ENCODE data around the gene MCHR1.
"Not testable (repeated sequence)": the region's sequence is repeated elsewhere in the genome, so short reads cannot be mapped to it uniquely, and the experiment has no call there.

The MCHR1 gene

DNA sequence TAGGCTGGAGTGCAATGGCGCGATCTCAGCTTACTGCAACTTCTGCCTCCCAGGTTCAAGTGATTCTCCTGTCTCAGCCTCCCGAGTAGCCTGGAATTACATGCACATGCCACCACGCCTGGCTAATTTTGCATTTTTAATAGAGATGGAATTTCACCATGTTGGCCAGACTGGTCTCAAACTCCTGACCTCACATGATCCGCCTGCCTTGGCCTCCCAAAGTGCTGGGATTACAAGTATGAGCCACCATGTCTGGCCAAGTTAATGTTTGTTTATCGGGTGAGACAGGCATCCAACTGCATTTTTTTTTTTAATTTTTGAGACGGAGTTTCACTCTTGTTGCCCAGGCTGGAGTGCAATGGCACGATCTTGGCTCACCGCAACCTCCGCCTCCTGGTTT, 22.6 kb upstream of the MCHR1 start:
- DNase-seq, result not testable (repeated sequence)

DNA sequence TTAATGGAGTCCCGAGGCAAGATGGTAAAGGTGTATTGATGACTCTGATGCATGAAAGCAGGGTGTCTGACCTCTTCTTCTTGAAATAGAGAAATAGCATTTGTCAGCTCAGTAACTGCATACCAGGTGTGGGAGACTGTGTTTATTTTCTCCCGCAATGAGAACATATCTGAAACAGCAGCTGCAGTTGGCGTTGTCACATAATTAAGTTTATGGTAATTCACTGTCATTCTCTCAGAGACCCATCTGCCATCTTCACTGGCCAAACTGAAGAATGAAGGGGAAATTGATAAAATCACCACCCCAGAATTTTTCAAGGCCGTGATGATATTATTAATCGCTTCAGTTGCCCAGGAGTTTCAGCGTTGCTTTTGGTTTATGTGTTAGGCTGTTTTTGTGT, 20.1 kb upstream of the MCHR1 start:
- no peak for DNase-seq

DNA sequence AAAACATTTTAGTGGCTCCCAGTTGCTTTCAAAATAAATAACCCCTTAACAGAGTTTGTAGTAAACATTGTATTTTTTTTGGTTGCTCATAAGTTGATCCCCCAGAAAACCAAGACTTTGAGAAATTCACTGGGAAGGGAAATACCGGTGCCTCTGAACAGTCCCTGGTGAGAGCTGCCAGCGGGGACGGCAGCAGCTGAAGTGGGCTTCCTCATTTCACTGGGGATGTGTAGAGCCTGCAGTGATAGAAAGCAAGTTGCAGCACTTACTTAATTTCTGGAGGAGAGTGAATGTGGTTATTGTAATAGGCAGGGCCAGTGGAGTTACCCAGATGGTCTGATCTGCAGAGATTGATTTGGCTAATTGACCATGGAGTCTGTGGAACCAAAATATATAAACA, 18.6 kb upstream of the MCHR1 start:
- DNase-seq, result no peak

DNA sequence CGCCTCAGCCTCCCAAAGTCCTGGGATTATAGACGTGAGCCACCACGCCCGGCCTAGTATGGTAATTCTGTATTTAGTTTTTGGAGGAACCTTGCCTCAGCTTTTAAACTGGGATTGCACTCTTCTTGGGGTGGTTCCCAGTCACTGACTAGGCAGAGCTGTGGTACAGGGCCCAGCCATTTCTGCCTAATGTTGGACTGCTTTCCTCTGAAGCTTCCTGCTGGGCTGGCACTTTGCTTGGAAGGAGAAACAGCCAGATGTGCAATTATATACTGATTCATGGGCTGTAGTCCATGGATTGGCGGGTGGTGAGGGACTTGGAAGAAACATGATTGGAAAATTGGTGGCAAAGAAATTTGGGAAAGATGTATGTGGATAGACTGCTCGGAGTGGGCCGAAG, 17.6 kb upstream of the MCHR1 start:
- no peak for DNase-seq

DNA sequence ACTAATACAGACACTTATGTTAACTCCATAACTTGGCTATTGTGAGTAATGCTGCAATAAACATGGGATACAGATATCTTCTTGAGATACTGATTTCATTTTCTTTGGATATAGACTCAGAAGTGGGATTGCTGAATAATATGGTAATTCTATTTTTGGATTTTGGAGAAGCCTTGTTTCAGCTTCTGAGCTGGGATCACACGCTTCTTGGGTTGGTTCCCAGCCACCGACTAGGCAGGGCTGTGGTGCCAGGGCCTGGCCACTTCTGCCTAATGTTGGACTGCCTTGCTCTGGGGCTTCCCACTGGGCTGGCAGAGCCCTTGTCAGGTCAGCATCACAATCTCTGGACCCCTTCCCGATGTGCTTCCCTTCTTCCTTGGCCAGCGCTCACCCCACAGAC, 14.0 kb upstream of the MCHR1 start:
- DNase-seq, result peak; percentile 30

DNA sequence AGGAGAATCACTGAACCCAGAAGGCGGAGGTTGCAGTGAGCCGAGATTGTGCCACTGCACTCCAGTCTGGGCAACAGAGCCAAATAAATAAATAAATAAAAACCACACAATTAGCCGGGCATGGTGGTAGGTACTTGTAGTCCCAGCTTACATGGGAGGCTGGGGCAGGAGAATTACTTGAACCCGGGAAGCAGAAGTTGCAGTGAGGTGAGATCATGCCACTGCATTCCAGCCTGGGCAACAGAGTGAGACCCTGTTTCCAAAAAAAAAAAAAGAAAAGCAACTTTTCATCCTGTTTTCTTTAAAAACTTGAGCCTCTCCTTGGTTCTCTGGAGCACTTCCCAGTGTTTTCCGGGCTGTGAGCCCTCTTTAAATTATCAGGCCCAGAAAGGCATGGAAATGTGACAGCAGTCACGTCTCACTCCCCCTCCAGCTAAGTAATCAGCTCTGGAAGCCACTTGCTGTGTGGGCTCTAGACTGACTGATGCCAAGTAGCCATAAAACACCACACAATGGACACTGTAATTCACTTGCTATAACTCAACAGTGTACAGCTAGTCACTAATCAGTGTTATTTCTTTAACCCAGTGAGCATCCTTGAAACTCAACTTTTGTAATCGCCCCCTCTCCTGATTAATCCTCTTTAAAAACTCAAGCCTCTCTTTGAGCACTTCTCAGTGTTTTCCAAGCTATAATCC, 13.0 kb upstream of the MCHR1 start:
- peak; percentile 57 for DNase-seq

DNA sequence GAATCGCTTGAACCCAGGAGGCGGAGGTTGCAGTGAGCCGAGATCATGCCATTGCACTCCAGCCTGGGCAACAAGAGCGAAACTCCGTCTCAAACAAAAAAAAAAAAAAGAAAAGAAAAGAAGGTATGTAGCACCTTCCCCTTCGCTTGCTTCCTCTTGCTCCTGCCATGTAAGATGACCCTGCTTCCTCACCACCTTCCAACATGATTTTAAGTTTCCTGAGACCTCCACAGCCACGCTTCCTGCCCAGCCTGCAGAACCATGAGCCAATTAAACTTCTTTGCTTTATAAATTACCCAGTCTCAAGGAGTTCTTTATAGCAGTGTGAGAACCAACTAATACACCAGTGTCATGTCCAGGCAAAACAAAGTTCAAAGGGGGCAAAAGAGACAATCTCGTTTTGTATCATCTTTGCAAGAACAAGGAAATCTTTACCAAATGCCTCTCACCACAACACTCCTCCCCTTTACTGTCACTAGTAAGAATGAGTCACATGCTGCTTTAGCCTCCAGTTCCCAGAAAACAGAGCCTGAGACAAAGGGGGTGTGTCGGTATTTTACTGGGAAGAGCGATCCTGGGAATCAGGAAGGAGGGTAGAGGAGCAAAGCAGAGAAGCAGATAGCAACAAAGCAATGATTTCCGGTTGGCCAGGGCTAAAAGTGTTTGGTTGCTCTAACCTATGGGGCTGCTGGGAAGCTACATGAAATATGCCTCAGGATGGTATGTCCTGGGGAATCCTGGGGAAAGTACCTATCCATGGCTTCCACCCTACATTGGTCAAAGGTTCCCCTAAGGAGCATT, 10.5 kb upstream of the MCHR1 start:
- peak; percentile 80 for DNase-seq

DNA sequence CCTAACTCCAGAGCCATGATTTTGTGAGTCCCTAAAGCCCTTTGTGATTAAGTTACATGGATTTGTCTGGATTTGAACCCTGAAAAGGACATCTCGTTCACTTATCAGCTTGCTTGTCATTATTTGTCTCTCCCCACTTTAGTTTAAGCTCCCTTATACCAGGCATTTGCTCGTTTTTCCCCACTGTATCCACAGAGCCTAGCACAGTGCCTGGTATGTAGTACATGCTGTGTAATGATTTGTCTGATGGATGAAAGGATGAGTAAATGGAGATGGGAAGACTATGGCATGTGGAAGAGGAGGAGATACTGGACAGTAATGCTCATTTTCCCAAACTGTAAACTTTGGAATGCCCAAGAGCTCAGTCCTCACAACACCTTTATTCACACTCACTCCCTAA, 9.2 kb upstream of the MCHR1 start:
- DNase-seq, result no peak

DNA sequence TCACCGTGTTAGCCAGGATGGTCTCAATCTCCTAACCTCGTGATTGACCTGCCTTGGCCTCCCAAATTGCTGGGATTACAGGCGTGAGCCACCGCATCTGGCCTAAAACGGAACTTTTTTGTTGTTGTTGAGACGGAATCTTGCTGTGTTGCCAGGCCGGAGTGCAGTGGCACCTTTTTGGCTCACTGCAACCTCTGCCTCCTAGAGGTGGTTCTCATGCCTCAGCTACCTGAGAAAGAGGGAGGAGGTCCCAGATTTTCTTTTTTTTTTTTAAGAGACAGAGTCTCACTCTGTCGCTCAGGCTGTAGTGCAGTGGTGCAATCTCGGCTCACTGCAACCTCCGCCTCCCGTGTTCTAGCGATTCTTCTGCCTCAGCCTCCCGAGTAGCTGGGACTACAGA, 7.9 kb upstream of the MCHR1 start:
- DNase-seq, result no peak

DNA sequence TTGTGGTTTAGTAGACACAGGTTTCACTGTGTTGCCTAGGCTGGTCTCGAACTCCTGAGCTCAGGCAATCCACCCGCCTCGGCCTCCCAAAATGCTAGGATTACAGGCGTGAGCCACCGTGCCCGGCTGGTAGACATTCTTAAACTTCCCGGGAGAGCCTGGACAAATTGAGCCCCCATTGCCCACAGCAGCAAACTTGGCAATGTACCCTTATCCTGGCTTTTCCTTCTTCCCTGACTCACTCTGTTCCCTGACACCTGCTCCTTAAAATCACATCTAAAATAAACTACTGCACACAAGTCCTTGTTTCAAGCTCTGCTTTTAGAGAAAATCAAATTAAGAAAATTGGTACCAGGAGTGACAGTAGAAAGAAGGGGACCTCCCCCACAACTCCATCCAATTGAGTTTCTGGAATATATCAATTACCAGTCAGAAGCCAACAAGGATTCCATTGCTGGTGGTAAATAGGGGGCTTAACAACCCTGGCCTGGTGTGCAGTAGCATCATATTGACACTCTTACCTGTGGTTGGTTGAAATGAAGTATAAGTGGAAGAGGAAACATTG, 7.4 kb upstream of the MCHR1 start:
- no peak for DNase-seq

DNA sequence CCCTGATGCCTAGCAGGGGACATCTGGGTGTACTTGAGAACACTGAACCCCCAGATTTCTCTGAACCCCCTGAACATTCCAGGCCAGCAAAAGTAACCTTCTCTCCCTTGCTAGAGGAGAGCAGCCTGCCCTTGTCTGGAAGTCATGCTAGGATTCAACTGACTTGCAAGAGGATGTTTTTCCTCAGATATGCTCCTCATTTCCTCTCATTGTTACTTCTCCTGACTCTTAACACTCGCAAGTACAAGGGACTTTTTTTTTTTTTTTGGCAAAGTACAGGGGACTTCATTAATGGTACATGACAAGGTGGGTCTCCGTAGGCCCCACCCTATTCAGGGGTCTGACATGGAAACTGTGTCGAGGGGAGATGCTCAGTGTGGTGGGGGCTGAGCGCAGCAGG, 6.3 kb upstream of the MCHR1 start:
- no peak for DNase-seq

DNA sequence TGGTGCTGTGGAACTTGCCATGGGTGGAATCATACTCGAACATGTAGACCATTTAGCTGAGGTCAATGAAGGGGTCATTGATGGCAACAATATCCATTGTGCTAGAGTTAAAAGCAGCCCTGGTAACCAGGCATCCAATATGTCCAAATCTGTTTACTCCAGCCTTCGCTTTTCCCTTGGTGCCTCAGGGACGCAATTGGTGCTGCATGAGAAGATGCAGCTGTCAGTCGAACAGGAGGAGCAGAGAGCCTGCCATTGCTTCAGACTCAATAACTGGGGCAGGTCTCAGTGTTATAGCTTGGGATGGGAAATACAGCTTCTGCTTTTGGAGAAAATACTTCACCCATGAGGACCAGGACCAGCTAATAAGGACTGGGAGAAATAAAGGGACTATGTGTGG, 5.0 kb upstream of the MCHR1 start:
- no peak for DNase-seq

DNA sequence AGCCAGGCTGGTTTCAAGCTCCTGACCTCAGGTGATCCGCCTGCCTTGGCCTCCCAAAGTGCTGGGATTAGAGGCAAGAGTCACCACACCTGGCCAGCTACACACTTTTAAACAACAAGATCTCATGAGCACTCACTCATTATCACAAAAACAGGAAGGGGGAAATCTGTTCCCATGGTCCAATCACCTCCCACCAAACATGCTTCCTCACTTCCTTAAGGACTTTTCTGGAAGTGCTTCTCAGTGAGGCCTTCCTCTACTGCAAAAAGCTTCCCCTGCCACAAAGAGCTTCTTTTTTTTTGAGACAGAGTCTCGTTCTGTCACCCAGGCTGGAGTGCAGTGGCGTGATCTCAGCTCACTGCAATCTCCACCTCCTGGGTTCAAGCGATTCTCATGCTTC, 3.1 kb upstream of the MCHR1 start:
- DNase-seq, result not testable (repeated sequence)

DNA sequence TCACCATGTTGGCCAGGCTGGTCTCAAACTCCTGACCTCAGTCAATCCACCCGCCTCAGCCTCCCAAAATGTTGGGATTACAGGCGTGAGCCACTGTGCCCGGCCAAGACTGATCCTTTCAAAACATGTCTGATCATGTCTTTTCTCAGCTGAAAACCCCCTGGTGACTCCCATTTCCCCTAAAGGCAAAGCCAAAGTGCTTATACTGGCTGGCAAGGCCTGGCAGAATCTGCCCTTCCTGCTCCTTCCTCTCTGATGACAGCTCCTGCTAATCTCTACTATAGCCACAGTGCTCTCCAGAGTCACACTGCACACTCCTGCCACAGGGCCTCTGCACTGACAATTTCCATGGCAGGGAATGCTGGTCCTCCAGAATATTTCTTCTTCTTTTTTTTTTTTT, 2.6 kb upstream of the MCHR1 start:
- no peak for DNase-seq

DNA sequence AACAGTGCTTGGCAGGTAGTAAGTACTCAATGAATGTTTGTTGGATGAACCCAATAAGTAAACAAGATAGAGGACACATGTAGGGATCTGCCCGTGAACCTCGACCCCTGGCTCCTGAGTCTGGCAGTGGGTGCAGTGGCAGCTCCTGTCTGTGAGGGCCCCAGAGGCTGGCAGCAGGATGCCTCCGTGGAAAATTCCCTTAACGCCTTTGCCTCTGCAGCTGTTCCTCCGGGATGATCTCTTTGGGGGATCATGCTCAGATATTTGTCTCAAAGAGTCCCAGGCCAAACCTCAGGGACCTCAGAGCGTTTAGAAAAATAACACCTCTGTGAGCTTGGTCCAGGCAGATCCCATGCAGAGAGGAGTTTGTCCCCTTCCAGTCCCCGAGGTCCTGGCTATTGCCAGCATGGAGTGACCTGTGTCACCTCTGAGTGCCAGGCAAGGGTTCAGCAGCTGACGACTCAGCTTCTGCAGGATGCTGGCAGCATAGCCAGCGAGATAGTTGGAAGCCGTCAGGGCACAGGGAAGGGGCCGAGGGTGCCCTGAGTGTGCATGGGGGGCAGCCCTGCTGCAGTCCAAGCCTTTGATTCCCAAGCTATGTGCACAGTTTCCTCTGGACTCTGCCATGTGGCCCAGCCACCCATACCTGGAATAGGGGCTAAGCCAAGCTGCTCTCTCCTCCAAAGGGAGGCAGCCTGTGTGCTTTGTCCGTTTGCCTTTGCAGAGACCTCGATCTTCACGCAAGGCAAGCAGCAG, 613 bp upstream of the MCHR1 start:
- DNase-seq, result no peak

DNA sequence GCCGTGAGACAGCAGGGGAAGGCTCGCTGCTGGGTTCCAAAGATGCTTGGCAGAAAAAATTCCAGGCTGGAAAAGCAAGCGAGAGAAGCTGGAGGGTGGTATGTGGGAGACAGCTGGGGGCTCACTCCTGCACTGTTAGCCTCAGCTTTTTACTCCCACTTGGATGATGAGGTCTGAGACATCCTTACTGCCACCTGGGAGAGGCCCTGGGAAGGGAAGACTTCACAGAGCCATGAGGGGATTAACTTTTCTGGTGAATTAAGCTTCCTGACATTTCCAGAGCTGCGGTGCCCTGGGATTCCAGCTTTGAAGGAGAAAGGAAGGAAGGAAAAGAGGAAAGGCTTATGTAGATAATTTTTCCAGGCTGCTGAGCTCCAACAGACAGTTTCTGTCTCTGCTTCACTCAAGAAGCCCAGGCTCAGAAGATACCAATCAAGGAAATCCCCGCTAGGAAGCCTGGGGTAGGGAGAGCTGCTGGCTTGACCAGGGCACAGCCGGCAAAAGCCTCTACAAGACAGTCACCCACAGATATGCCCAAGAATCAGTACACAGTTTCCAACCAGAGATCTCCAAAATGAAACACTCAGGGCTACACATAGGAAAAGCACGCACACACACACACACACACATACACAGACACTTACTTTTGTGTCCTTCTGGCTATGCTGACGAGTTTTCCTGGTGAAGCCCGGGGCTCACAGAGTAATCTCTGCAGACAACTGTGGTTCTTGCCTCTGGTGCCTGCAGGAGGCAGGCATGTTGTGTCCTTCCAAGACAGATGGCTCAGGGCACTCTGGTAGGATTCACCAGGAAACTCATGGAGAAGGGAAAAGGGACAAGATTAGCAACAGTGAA, 907 bp downstream of the MCHR1 start:
- DNase-seq, result no peak

DNA sequence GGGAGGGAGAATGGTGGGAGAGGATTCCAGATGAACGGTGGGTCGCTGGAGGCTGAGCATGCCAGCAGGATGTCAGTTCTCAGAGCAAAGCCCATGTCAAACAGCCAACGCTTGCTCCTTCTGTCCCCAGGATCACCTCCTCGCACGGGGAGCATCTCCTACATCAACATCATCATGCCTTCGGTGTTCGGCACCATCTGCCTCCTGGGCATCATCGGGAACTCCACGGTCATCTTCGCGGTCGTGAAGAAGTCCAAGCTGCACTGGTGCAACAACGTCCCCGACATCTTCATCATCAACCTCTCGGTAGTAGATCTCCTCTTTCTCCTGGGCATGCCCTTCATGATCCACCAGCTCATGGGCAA, 1.5 kb downstream of the MCHR1 start:
- DNase-seq, result no peak

DNA sequence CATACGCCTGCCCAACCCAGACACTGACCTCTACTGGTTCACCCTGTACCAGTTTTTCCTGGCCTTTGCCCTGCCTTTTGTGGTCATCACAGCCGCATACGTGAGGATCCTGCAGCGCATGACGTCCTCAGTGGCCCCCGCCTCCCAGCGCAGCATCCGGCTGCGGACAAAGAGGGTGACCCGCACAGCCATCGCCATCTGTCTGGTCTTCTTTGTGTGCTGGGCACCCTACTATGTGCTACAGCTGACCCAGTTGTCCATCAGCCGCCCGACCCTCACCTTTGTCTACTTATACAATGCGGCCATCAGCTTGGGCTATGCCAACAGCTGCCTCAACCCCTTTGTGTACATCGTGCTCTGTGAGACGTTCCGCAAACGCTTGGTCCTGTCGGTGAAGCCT, 2.2 kb downstream of the MCHR1 start:
- DNase-seq, result no peak

DNA sequence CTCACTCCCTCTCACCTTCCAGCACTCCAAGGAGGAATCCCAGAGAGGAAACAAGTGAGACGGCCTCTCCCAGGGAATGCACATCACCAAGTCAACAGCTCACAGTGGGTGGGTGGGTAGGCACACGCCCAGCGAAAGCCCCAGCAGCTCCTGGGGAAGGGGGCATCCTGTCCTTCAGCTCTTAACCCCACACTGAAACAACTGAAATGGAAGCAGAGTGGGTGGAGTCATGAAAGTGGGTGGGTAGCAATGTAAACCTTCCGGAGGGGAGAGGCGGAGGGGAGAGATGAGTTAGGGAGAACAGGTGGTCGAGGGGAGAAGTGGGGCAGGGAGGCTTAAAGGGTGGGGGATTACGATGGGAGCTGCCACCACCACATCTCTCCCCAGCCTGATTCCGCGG, 5.4 kb downstream of the MCHR1 start:
- DNase-seq, result no peak

DNA sequence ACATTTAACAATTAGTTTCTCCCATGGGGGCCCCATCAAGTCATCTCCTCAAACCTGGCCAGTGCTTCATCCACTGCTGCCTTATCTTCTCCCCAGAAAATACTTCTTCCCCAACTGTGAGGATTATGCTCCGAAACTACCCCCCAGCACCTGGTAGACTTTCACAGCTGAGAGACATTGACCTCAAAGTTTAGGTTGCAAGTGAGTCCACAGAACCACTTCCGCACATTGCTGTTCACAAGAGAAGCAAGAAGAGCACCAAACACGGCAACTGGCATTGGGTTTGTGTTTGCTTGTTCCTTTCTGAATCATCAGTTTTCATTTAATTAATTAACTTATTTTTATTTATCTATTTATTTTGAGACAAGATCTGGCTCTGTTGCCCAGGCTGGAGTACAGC, 6.1 kb downstream of the MCHR1 start:
- DNase-seq, result no peak

DNA sequence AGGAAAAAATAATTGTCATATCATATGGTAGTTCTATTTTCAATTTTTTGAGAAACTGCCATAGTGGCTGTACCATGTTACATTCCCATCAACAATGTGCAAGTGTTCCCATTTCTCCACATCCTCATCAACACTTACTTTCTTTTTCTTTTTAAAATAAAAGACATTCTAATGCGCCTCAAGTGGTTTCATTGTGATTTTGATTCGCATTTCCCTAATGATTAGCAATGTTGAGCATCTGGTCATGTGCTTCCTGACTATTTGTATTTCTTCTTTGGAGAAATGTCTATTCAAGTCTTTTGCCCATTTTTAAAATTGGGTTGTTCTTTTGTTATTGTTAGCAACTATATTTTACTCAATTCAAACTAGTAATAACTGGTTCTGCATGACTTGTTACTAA, 8.4 kb downstream of the MCHR1 start:
- DNase-seq, result no peak

DNA sequence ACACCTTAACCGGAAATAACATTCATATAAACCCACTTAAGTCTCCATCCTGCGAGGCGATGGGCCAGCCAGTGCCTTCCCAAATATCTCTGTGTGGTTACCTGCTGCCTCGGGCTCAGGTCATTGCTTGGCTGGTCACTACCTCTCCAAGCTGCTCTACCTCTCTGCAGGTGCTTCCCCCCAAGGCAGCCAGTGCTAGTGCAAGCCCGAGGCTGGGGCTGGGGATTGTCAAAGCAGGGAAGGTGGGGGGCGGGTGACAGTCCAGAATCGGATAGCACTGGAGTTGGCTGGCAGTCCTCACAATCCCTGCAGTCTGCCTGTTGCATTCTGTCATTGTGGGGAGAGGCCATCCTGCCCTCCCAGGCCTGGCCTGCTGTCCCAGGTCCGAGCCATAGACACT, 11.1 kb downstream of the MCHR1 start:
- no peak for DNase-seq

DNA sequence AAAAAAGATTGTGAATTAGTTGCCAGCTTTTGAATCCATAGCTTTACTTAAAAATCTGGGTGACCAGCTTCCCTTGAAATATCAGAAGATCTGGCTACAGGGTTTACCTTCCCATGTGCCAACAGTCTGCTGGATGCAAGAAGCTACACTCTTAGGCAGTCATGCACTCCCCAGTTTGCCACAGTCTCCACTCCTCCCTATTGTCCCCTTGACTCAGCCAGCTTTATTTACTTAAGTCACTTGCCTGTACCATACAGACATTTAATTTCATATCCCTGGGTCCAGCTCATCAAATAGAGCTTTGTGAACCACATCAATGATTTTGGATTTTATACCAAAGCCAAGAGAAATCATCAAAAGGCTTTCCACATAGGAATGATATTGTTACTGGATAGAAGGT, 12.2 kb downstream of the MCHR1 start:
- no peak for DNase-seq

Data from EL (cell line).